ENCODE data around the gene PSENEN.
"Not testable (repeated sequence)": the region's sequence is repeated elsewhere in the genome, so short reads cannot be mapped to it uniquely, and the experiment has no call there.

PSENEN gene

GRCh38 chr19:35753634-35754369 lies 8.4 kb downstream of the PSENEN start:
- DNase-seq: no peak

GRCh38 chr19:35754370-35755130 lies 9.1 kb downstream of the PSENEN start:
- no peak for DNase-seq

GRCh38 chr19:35755131-35755549 lies 9.7 kb downstream of the PSENEN start:
- no peak for DNase-seq

- peak; percentile 58 for DNase-seq
Observed at GRCh38 chr19:35755550-35756376, 10.3 kb downstream of the PSENEN start.

- DNase-seq: no peak
Observed at GRCh38 chr19:35756377-35757230, 11.2 kb downstream of the PSENEN start, which contains the start of gene HSPB6. TSS of gene HSPB6 (minus strand) at chr19:35757029. CDS start at chr19:35757008, 21 bp downstream.

- DNase-seq: no peak
Observed at GRCh38 chr19:35757231-35757748, 11.8 kb downstream of the PSENEN start.

GRCh38 chr19:35757749-35758608 lies 12.5 kb downstream of the PSENEN start, which contains the start of gene PROSER3:
TSS of gene PROSER3 (plus strand) at chr19:35758176. CDS start at chr19:35758216, 40 bp downstream.
- peak; percentile 99 for DNase-seq

GRCh38 chr19:35759697-35760096 lies 14.2 kb downstream of the PSENEN start:
- no peak for DNase-seq

- DNase-seq: no peak
Observed at GRCh38 chr19:35760711-35761349, 15.4 kb downstream of the PSENEN start.

- no peak for DNase-seq
Observed at GRCh38 chr19:35764432-35765315, 19.2 kb downstream of the PSENEN start.

GRCh38 chr19:35766571-35767104 lies 21.2 kb downstream of the PSENEN start:
- no peak for DNase-seq

GRCh38 chr19:35767288-35768081 lies 22.0 kb downstream of the PSENEN start:
- DNase-seq: no peak

GRCh38 chr19:35768082-35768421 lies 22.6 kb downstream of the PSENEN start:
- no peak for DNase-seq

GRCh38 chr19:35772362-35772761 lies 26.9 kb downstream of the PSENEN start:
- DNase-seq: not testable (repeated sequence)

GRCh38 chr19:35773020-35773806 lies 27.8 kb downstream of the PSENEN start:
- no peak for DNase-seq

GRCh38 chr19:35774274-35775045 lies 29.0 kb downstream of the PSENEN start:
- no peak for DNase-seq

GRCh38 chr19:35775046-35775297 lies 29.5 kb downstream of the PSENEN start:
- no peak for DNase-seq
